Erythroblast (primary cell): Measurements from ENCODE around the gene AKAP11.

Experiments used
- GATA1 ChIP-seq: IDR thresholded peaks from 2 replicates; pipeline ENCODE4 v1.6.1; 2011; ENCODE audit warnings: low read depth, mild to moderate bottlenecking, control low read depth, low read length, moderate library complexity
- POLR2A ChIP-seq: IDR thresholded peaks from 2 replicates; pipeline ENCODE4 v1.6.1; 2011; ENCODE audit warnings: mild to moderate bottlenecking, low read length

- TF ChIP-seq POLR2A (no peak), GATA1 (no peak)
These were observed 57.3 kb downstream of the AKAP11 start for GRCh38 chr13:42329239-42329638.
